Fibroblast of mammary gland (primary cell): ENCODE measurements around the gene NRCAM.

Source experiments
- DNase-seq: peaks from one replicate; pipeline ENCODE4 v3.0.0-alpha.2; 2010; ENCODE audit warnings: low read depth
- H3K4me3 ChIP-seq: 2 replicates; pipeline ENCODE4 v1.5.1; 2011; ENCODE audit warnings: low read depth, mild to moderate bottlenecking, low read length, moderate library complexity; ENCODE audit not compliant: control insufficient read depth
- TF ChIP-seq, protein P1 (sequence below): conservative IDR thresholded peaks from 2 replicates; pipeline ENCODE4 v1.5.1; 2011; ENCODE audit warnings: low read depth, low read length, inconsistent platforms; ENCODE audit not compliant: control insufficient read depth, insufficient read depth

NRCAM gene

DNA sequence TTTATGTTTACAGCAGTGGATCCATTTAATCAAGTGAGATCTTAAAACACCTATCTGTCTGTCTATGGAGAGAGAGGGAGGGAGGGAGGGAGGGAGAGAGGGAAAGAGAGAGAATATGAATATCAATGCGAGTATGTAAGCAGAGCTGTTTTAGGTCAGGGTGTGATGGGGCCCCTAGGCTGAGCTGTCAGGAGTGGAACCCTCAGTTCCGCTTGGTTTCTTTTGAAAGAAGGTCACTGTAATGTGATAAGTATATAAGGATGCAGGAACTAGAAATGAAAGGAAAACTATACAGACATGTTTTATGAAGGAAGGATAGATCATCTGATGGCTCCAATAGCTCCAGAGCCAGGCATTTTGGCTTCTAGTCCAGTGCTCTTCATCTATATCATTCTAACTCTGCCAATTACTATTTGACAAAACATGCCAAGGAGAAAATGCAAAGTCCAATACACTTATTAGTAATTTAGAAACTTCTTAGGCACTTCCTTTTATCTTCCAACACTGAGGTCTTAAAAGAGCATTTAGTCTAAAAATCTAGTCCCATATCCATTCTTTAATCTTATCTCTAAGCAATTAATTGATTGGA lies 70.3 kb downstream of the NRCAM start:
- no peak for DNase-seq
- TF ChIP-seq, protein P1, sequence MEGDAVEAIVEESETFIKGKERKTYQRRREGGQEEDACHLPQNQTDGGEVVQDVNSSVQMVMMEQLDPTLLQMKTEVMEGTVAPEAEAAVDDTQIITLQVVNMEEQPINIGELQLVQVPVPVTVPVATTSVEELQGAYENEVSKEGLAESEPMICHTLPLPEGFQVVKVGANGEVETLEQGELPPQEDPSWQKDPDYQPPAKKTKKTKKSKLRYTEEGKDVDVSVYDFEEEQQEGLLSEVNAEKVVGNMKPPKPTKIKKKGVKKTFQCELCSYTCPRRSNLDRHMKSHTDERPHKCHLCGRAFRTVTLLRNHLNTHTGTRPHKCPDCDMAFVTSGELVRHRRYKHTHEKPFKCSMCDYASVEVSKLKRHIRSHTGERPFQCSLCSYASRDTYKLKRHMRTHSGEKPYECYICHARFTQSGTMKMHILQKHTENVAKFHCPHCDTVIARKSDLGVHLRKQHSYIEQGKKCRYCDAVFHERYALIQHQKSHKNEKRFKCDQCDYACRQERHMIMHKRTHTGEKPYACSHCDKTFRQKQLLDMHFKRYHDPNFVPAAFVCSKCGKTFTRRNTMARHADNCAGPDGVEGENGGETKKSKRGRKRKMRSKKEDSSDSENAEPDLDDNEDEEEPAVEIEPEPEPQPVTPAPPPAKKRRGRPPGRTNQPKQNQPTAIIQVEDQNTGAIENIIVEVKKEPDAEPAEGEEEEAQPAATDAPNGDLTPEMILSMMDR, result no peak

DNA sequence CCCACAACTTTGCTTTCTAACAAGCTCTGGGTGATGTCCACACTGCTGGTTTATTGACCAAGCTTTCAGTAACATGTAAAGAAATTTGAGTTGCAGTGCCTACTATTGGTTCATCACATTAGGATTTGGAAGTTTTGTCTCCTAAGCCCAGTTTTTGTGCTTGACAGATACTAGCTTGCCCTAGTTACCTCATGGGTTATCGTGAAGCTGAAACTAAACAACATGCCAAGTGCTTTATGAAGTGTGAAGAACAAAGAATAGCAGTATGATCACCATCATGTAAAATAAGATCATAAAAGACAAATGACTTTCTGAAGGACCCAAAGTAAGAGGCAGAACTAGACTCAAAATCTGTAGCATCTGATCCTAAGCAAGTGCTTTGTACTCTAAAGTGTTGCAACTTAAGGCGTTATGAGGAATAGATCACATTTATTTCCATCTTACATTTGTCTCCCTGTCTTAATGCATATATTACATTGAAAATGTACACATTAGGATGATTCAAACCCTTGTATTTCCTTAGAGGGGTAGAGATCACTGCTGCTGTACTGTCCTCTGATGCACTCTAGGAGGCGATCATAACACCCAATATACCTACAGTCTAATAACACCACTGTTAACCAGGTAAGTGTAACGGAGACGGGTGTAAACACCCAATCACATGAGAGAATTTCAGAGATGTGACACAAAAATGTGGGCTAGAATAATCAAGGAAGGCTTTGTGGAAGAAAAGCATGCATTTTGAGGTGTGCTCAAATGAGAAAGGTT lies 71.3 kb downstream of the NRCAM start:
- TF ChIP-seq, protein P1, result peak; percentile 17

More for the DNA sequence above, 70.3 kb downstream of the NRCAM start:
- H3K4me3 ChIP-seq, result no peak overlapping the region

DNA sequence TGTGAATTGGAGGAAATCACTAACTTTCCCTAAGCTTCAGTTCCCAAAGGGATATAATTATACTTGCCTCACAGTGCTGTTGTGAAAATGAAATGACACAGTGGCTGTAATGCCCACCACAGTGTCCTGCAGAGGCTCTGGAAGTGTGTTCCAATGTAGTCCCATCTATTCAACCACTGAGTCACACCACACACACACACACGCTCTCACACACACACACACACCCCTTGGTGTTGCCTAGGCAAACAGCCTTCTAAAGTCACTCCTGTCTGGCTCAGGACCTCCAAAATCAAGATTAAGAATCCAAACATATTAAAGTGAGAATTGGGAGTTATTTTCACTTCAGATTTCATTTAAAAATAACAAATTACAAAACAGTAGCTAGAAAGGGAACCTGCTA lies 73.3 kb downstream of the NRCAM start:
- TF ChIP-seq, protein P1, result no peak

More for the DNA sequence above, 71.3 kb downstream of the NRCAM start:
- DNase-seq, result no peak
- H3K4me3 ChIP-seq, result no peak overlapping the region

DNA sequence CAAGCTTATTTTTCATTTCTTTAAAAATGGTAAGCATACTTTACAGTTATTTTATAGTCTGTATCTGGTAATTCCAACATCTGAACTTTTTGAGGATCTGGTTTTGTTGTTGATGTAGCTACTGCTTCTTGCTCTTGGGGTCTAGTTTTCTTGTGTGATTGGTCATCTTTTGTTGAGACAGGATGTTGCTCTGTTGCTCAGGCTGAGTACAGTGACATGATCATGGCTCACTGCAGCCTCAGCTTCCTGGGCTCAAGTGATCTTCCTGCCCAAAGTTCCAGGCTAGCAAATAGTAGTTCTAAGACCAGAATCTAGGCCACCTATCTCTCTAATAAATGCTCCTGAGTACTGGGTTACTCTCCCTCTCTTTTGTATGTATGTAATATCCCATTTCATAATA lies 75.7 kb downstream of the NRCAM start:
- peak; percentile 22 for DNase-seq
- TF ChIP-seq, protein P1, result no peak
- no peak overlapping the region for H3K4me3 ChIP-seq

More for the DNA sequence above, 73.3 kb downstream of the NRCAM start:
- H3K4me3 ChIP-seq, result no peak overlapping the region
- DNase-seq, result no peak

DNA sequence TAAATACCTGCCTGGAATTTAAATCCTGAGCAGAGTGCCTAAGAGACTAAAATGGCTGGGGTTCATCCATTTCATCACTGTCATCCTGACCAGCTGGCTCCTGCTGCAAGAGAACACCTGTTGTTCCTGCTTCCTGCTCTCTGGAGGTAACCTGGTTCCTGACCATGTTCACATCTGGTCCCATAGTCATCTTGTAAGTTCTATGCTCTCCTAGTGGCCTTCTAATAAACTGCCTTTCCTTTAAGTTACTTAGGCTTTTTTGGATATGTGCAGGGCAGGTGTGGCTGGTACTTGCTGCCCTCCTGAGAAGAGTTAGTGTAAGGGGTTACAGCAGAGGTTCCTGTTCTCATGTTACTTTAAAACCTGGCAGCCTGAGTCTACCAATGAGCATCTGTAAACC lies 80.0 kb downstream of the NRCAM start:
- DNase-seq, result no peak
- H3K4me3 ChIP-seq, result no peak overlapping the region
- TF ChIP-seq, protein P1, result no peak

DNA sequence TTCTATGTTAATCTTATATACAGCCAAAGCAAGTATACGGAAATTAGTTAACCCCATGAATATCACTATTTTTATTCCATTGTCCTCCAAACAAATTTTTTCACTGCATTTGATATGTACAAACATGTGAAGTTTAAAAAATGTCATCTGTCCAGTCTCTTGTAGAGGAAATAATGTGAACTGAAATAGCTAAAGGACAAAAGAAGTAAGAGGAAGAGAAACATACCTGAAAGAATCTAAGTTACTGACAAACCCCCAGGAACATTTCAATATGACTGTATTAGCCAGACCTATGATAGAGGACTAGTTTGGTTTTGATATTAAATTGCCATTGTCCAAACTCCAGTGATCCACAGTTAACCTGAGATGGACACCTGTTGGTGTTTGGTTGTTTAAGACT lies 80.6 kb downstream of the NRCAM start:
- H3K4me3 ChIP-seq, result no peak overlapping the region
- TF ChIP-seq, protein P1, result no peak
- no peak for DNase-seq
